SK-MEL-5 (cell line): ENCODE measurements around the gene KNG1. TPM values are rescaled to one million over a fixed set of nuclear protein-coding genes. Genes with fewer than 3 reads are reported as not detected.

Experiments used
- DNase-seq: peaks from one replicate; pipeline ENCODE4 v3.0.0-alpha.2; 2016; ENCODE audit warnings: low read depth, low spot score
- in situ Hi-C: cut with HindIII; loops from 2 replicates; pipeline ENCODE4 v1.10.0; 2016; ENCODE audit warnings: low sequenced_read_pairs, high pct_unique_total_duplicates, low pct_unique_long_range_greater_than_20kb
- small RNA-seq, 2 experiments: library from RNA; depleted of rRNA; stranded (forward); fragments of <200 nt; gene quantifications; one replicate each; pipeline ENCODE3, GENCODE V24; 2014
- total RNA-seq: library from RNA; depleted of rRNA; stranded (reverse); fragments of >200 nt; shearing (Covaris generic); gene quantifications from 2 replicates; pipeline ENCODE4 v1.2.3, GENCODE V29; 2014; rRNA removed

KNG1 gene
- total RNA-seq, 1 experiment from 2014 or later: not detected

DNA sequence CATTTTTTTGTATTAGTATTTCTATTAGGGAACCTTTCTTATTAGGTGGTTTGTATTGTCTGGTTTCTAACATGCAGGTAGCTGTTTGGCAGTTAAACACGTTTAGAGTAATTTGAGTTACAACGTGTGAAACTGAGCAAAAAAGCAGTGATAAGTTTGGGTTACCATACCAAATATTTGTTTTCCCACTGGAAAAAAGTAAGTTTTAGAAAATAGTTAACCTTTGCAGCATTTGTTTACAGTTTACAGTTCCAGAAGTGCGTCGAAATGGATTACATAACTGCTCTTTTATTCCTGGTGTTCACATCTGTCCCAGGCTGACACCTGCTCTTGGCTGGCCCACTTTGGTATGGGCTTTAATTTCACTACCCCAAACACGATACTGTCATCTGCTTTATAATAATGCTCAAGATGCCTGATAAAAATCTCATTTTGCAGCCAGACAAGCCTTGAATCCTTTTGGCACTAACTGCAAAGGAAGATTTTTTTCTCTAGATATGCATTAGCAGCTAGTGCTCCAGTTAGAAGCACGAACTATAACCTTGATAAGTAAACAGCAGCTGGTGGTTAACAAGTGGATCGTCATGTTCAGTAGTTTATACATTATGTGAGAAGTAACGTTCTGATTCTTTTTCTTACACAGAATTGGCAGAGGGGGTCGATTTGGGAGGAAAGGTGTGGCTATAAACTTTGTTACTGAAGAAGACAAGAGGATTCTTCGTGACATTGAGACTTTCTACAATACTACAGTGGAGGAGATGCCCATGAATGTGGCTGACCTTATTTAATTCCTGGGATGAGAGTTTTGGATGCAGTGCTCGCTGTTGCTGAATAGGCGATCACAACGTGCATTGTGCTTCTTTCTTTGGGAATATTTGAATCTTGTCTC lies 71.6 kb downstream of the KNG1 start:
- DNase-seq: no peak
- in situ Hi-C loops: no loop called here

- in situ Hi-C loops: no loop called here
- DNase-seq: no peak
Observed at GRCh38 chr3:186789554-186790260, 72.5 kb downstream of the KNG1 start.

GRCh38 chr3:186790261-186790981 lies 73.3 kb downstream of the KNG1 start:
- in situ Hi-C loops: no loop called here
- DNase-seq: peak; percentile 71

Small RNA genes lying within 50 kb of the gene (small RNA-seq; reads per million reads assigned to genes)
- gene RF00092 (0 reads per million in 2 experiments), gene RNU6-1105P (0 reads per million in 2 experiments), gene SNORA4 (0 reads per million in 2 experiments), gene SNORA63 (0 reads per million in 2 experiments), gene SNORA81 (0 reads per million in 2 experiments), gene SNORD2 (0 reads per million in 2 experiments)

Other genes starting within 250 kb of the KNG1 start
- gene CRYGS, start 173.0 kb upstream of the KNG1 start, total RNA-seq: 0.08 and 1.6 TPM in 2 replicates
- 17.1 and 18.5 TPM in 2 replicates for gene TBCCD1, start 150.0 kb upstream of the KNG1 start, total RNA-seq
- gene DNAJB11, start 146.6 kb upstream of the KNG1 start, total RNA-seq: 153 and 164 TPM in 2 replicates
- gene AHSG, start 104.3 kb upstream of the KNG1 start, total RNA-seq: not detected in 2 replicates
- gene FETUB, start 77.0 kb upstream of the KNG1 start, total RNA-seq: not detected in 2 replicates
- not detected in 2 replicates for gene HRG, start 51.3 kb upstream of the KNG1 start, total RNA-seq
- gene EIF4A2, start 66.2 kb downstream of the KNG1 start, total RNA-seq: 391 and 434 TPM in 2 replicates
- 51.0 and 57.3 TPM in 2 replicates for gene RFC4, start 89.1 kb downstream of the KNG1 start, total RNA-seq
- gene ADIPOQ, start 125.4 kb downstream of the KNG1 start, total RNA-seq: not detected in 2 replicates
- 41.0 and 43.5 TPM in 2 replicates for gene ST6GAL1, start 213.2 kb downstream of the KNG1 start, total RNA-seq